KG1 (cell line): ENCODE measurements around the gene STAT6.
A peak's percentile ranks its signal among the peaks of the same experiment; 100 is the strongest.

ENCODE experiments used
- DNase-seq: peaks from one replicate; lab custom pipeline; 2025; lab: John Stamatoyannopoulos, UW

Gene STAT6

GRCh38 chr12:57111031-57111734 is at the start of gene STAT6:
STAT6 (minus strand) TSS chr12:57111362; CDS start chr12:57108278, 3,084 bp downstream.
- peak; percentile 31 for DNase-seq

GRCh38 chr12:57160741-57161140 is 49.6 kb upstream of the STAT6 start:
- no peak for DNase-seq

DNA sequence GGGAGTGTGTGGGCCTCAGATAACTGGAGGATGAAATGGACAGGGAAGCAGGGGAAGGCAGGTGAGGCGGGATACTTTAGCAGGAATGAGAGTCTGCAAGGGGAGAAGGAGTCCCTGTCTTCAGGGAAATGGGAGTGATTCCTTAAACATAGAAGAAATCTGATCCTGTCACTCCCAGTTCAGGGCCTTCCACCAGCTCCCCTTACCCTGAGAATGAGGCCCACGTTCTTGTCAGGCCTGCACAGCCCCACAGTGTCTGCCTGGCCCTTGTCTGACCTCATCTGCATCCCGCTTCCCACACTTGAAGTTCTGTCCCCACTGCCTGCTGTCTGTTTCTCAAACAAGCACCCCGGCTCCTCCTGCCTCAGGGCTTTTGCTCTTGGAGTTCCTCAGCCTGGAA is 48.9 kb upstream of the STAT6 start:
- no peak for DNase-seq

DNA sequence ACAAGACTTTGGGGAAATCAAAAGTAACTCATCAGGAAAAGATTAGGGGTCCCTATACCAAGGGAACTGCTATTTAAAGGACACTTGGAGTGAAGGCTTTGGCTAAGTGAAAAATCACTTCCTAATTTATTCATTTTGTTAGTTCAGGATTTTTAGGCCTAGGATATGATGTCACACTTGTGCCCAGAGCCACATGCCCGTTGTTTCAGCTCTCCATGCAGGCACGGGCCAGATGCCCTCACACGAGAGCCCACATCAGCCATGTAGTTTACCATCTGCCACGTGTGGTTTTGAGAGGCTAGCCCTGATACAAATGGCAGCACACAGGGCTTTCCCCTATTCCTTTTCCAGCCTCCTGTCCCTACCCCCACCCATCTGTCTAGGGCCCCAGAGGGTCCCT is 48.1 kb upstream of the STAT6 start:
- no peak for DNase-seq

GRCh38 chr12:57158665-57159064 is 47.5 kb upstream of the STAT6 start:
- no peak for DNase-seq

- DNase-seq: no peak
Measured at GRCh38 chr12:57158186-57158585, 47.0 kb upstream of the STAT6 start.

DNA sequence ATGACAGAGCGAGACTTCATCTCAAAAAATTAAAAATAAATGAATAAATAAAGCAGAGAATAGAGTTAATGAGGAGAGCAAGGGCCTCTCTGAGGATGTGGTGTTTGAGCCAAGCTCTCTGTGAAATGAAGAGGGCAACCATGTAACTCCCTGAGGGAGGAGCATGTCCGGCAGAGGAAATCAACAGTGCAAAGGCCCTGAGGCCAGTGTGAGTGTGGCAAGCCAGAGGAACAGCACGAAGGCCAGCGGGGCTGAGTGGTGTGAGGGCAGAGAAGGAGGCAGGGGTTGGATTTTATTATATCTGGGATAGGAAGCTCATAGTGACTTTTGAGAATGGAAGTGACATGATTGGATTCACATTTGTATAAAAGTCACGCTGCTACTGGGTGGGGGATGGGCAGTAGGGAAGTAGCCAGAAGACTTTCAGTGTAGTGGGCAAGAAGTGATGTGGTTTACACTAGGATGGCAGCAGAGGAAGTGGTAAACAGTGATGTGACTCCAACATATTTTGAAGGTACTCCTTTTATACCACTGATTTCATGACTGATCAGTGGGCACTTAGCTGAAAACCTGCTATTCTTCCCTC is 46.5 kb upstream of the STAT6 start:
- DNase-seq: no peak

GRCh38 chr12:57156701-57157403 is 45.7 kb upstream of the STAT6 start:
- no peak for DNase-seq

GRCh38 chr12:57154804-57155434 is 43.8 kb upstream of the STAT6 start:
- DNase-seq: no peak

DNA sequence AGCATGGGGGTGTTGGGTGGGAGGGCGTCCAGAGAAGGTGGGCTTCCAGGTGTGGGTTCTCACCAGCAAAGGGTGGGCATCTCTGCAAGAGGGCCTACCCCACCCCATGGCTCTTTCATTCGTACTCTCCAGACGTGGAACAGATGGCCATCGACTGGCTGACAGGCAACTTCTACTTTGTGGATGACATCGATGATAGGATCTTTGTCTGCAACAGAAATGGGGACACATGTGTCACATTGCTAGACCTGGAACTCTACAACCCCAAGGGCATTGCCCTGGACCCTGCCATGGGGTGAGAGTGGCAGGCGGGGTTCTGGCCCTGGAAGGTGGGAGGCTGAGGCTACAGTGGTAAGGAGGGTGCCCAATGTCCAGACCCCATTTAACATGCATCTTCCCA is 42.9 kb upstream of the STAT6 start:
- no peak for DNase-seq

DNA sequence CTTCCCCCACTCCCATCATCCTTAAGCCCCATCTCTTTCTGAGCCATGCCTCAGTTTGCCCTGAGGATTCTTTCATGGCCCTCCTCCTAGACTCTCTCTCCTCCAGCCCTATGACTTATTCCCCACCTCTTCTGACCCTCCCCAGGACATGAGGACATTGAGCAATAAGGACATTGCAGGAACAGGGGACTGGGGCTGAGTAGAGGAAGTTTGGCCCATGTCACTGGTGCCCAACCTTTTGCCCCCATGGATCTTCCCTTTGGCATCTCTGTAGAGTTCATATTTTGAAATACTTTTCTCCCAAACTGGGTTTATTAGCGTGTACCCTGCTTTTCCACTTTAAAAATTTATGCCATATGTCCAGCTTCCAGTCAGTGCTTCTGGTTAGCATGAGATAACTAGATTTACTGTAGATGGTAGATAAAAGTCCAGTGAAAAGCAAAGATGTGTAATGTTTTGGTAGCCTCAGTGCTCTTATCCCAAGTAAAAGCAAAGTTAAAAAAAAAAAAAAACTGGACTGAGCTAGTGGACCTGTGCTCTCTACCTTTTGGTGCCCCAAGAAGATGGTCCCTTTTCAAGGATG is 42.3 kb upstream of the STAT6 start:
- DNase-seq: no peak

GRCh38 chr12:57152639-57153038 is 41.5 kb upstream of the STAT6 start:
- DNase-seq: no peak

DNA sequence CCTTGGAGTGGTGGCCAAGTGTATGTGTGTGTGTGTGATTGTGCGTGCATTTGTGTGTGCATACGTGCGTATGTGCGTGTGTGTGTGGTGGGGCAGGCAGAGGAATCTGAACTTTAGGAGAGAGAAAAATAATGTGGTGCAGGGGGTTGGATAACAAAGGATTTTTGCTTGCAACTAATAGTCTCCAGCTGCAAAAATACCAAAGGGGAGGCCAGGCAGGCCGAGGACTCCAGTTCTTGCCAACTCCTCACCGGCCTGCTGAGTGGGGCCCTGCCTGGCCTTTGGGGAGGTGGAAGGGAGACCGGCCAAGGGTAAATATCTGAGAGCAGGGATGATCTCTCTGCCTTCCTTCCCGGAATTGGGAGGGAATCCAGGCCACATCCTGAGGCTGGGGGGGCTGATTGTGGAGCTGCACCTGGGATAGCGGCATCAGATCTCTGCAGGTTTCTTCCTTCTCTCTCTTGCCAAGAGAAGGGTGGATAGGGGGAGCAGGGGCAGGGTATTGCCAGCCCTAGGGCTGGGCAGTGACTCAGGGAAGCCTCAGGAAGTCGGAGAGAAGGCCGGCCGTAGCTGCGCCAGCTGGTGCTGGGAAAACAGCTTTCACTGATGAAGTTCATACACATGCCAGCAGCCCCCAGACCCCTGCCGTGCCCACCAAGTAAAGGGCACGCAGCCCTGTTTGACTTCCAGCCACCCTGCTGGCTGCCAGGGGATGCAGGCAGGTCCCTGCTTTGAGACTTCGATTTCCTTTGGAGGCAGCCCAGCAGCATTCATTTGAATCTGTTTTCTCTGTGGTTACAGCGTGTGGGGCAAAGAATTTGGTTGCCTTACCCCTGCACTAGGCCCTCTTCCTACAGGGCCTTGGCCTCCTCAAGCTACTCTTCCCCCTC is 40.8 kb upstream of the STAT6 start:
- DNase-seq: no peak

- no peak for DNase-seq
Measured at GRCh38 chr12:57150400-57151000, 39.3 kb upstream of the STAT6 start.

DNA sequence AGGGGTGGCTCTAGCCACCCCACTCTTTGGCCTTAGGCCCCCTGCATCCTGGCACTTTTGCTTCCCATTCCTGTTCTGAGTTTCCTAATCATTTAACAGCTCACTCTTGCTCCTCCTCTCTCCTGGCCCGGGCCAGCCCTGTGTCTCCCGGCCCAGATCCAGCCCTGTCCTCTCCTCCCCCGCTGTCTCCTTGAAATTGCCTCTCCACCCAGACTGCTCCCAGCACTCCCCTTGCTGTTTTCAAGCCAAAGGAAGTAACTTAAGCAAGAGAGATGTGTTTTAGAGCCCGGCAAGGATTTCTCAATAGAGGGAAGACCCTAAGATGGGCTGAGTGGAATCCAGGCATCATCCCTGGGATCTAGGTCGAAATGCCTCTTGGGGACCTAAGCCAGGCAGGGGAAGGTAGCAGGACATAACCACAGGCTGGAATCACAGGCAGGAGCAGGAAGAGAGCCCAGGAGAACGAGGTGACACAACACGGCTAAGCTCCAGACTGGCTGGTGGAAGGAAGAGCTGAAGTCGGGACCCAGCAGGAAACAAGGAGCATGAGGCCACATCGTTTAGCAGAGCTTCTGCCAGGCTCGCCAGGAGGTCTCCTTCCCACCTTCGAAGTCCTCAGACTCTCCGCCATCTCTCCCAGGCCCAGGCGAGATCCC is 38.2 kb upstream of the STAT6 start:
- DNase-seq: no peak

- no peak for DNase-seq
Measured at GRCh38 chr12:57148469-57149244, 37.5 kb upstream of the STAT6 start.

DNA sequence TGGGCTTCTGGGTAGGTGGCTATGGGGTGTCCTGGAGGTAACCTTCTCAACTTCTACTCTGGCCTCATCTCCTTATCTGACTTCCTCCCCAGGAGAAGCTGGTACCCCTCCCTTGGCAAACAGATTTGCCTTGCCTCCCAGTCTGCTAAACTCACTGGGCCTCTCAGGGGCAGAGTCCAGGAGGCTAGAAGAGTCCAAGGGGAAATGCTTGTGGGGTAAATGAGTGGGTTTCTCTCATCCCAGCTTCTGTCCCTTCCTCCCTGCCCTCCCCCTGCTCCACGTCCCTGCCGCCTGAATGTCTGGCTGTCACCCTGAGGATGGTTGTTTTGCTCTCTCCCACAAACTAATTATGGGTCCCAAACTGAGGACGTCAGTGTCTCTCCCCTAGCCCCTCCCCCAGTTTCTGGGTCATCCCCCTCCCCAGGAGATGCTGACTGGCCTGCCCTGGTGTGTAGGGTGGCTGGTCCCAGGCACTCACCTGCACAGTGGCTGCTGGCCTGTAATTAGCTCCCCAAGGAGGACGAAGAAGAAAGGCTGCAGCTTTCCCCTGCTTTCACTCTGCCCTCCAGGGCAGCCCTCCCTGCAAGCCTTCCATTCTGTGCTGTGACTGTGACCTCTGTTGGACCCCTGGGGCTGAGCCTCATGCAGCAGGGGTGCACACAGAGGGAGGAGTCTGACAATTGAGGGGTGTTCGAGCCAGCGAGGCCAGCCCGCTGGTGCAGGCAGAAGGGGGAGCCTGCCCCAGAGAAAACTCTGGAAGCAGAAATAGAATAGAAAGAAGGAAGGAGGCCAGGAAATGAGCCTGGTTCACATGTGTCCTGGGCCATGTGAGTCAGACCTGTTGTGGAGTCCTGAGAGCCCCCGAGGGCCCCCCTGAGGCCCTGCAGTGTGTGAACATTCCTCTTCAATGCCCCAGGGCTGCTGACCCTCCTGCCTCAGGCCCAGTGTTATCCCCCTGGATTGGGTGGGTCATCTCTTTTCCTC is 36.1 kb upstream of the STAT6 start, which contains the start of gene LRP1-AS:
Gene LRP1-AS, minus strand, starts transcription at position 659 of the 984 bp plus-strand sequence.
- DNase-seq: no peak

DNA sequence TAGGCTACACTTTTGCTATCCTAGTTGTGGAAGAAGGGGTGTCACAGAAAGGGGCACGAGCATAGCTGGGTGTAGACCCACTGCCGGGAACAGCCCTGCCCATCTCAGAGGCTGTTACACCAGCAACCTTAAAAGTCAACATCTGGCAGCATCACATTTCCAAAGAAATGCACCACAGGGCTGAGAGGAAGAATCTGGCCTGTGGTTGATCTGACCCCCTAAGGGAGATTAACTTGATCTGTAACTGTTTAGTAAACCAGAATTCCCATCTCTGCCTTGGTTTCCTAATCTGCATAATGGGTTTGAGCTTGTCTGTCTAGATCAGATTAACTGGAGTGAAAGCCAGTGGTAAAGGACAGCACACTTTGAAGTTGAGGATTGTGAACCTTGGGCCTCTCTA is 34.9 kb upstream of the STAT6 start:
- DNase-seq: no peak
